Astrocyte (in vitro differentiated cells and primary cell): ENCODE results near the gene TNPO1.
A peak's percentile ranks its signal among the peaks of the same experiment; 100 is the strongest.

Experiments
- CTCF ChIP-seq: IDR thresholded peaks from 2 replicates; pipeline ENCODE4 v1.5.1; 2011; ENCODE audit warnings: low read depth, mild to moderate bottlenecking, inconsistent platforms, low read length, moderate library complexity; ENCODE audit not compliant: insufficient read depth
- EZH2 ChIP-seq: IDR thresholded peaks from 2 replicates; pipeline ENCODE4 v1.6.1; 2012; ENCODE audit warnings: mild to moderate bottlenecking, low read length, inconsistent platforms; ENCODE audit not compliant: insufficient read depth

GRCh38 chr5:72842816-72843215 lies 26.4 kb downstream of the TNPO1 start:
- peak; percentile 7 for TF ChIP-seq CTCF
- TF ChIP-seq EZH2: no peak
